Ishikawa (cell line): Measurements from ENCODE around the gene RIPOR1.

ENCODE experiments used
- CEBPB ChIP-seq: IDR thresholded peaks from 2 replicates; pipeline ENCODE4 v1.6.1; 2012
- CREB1 ChIP-seq: IDR thresholded peaks from 2 replicates; pipeline ENCODE4 v1.6.1; 2012; ENCODE audit warnings: low read depth
- EGR1 ChIP-seq: IDR thresholded peaks from 2 replicates; pipeline ENCODE4 v1.6.1; 2012
- EP300 ChIP-seq: IDR thresholded peaks from 2 replicates; pipeline ENCODE4 v1.6.1; 2012; ENCODE audit warnings: borderline replicate concordance
- FOXM1 ChIP-seq: IDR thresholded peaks from 2 replicates; pipeline ENCODE4 v1.6.1; 2012; ENCODE audit warnings: low read depth, borderline replicate concordance
- MAX ChIP-seq: IDR thresholded peaks from 2 replicates; pipeline ENCODE4 v1.6.1; 2012
- NFIC ChIP-seq: IDR thresholded peaks from 2 replicates; pipeline ENCODE4 v1.6.1; 2012
- RAD21 ChIP-seq: IDR thresholded peaks from 2 replicates; pipeline ENCODE4 v1.6.1; 2012; ENCODE audit warnings: low read depth
- REST ChIP-seq: IDR thresholded peaks from 2 replicates; pipeline ENCODE4 v1.6.1; 2012; ENCODE audit warnings: low read depth, mild to moderate bottlenecking
- TAF1 ChIP-seq: IDR thresholded peaks from 2 replicates; pipeline ENCODE4 v1.6.1; 2012; ENCODE audit warnings: low read depth, mild to moderate bottlenecking
- TCF12 ChIP-seq: IDR thresholded peaks from 2 replicates; pipeline ENCODE4 v1.6.1; 2012; ENCODE audit warnings: low read depth
- TEAD4 ChIP-seq: IDR thresholded peaks from 2 replicates; pipeline ENCODE4 v1.6.1; 2012
- USF1 ChIP-seq: IDR thresholded peaks from 2 replicates; pipeline ENCODE4 v1.6.1; 2012
- YY1 ChIP-seq: IDR thresholded peaks from 2 replicates; pipeline ENCODE4 v1.6.1; 2012; ENCODE audit warnings: low read depth
- ZBTB7A ChIP-seq: IDR thresholded peaks from 2 replicates; pipeline ENCODE4 v1.6.1; 2012; ENCODE audit warnings: low read depth

The RIPOR1 gene

DNA sequence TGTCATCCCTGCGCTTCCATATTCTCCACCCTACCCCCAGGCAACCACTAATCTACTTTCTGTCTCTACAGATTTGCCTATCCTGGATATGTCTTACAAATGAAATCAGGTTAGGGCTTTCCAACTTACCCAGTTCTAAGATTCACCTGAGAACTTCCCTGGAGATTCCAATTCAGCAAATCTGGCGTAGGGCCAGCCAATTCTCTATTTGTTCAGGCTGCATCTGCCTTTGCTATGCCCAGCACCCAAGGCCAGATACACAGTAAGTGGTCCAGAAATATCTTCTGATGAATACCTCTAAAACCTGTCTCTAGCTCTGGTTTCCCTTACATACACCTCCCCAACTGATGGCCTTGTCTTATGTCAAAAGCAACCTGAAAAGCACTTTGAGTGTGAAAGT, 23.3 kb downstream of the RIPOR1 start:
- TF ChIP-seq NFIC (peak; percentile 5; the same call in 1 of the 2 replicates), CREB1 (no peak)

- TF ChIP-seq MAX = no peak
- no peak for TF ChIP-seq EP300
- no peak for TF ChIP-seq YY1
- no peak for TF ChIP-seq TAF1
- no peak for TF ChIP-seq TCF12
- no peak for TF ChIP-seq USF1
- no peak for TF ChIP-seq CREB1
- TF ChIP-seq EGR1 = no peak
- TF ChIP-seq RAD21 = no peak
- no peak for TF ChIP-seq REST
- no peak for TF ChIP-seq TEAD4
- TF ChIP-seq CEBPB = no peak
- TF ChIP-seq ZBTB7A = no peak
- TF ChIP-seq NFIC = no peak
- no peak for TF ChIP-seq FOXM1
These were observed 23.8 kb downstream of the RIPOR1 start for GRCh38 chr16:67552476-67552875.

GRCh38 chr16:67555795-67556212, 27.2 kb downstream of the RIPOR1 start:
- TF ChIP-seq EGR1 = no peak
- TF ChIP-seq REST = no peak
- no peak for TF ChIP-seq NFIC
- TF ChIP-seq RAD21 = no peak
- no peak for TF ChIP-seq YY1
- no peak for TF ChIP-seq EP300
- TF ChIP-seq CREB1 = no peak
- TF ChIP-seq CEBPB = no peak
- no peak for TF ChIP-seq TCF12
- no peak for TF ChIP-seq FOXM1
- TF ChIP-seq TEAD4 = no peak
- TF ChIP-seq TAF1 = no peak
- TF ChIP-seq MAX = no peak

DNA sequence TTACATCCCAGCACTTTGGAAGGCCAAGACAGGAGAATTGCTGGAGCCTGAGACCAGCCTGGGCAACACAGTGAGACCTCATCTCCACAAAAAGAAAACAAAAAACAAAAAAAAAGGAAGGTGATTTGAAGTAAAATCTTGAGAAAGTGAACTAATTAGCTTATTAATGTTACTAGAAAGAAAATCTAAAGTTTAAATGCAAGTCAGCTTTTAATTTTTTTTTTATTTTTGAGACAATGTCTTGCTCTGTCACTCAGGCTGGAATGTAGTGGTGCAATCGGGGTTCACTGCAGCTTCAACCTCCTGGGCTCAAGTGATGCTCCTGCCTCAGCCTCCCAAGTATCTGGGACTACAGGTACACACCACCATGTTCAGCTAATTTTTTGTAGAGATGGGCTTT, 30.2 kb downstream of the RIPOR1 start:
- no peak for TF ChIP-seq NFIC

DNA sequence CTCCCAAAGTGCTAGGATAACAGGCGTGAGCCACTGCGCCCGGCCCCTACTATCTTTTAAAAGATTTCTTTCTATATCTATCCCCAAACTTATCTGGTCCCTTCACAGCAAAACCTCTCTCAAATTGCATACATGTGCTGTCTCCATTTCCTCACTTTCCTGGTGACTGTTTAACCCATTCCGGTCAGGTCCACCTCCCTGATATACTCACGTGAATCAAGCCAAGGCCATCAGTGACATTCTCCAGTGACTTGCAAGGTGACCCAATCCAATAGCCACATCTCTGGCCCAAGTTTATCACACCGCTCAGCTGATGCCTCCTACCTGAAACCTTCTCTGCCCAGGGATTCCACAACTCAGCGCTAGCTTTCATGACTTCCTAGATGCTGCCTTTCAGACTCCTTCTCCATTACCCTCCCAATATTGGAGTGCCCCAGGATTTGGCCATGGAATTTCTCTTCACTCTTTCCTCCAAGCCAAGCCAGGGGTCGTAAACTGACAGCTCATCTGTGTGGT, 32.3 kb downstream of the RIPOR1 start:
- TF ChIP-seq EGR1 (no peak), CEBPB (no peak), MAX (no peak)

DNA sequence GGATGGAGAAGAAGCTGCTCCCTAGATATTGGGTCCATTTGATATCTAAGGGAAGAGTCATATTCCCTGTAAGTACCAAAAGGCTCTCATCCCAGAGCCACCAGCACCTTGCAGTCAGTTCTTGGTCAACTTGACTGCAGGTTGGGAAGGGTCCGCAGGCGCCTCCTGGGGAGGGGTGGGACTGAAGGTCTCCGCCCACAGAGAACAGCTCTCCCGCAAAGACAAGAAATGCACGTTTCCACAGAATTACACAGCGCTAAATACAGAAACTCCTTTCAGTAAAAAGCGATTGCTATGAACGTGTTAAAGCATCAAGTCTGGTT, 32.8 kb downstream of the RIPOR1 start:
- TF ChIP-seq ZBTB7A = peak; percentile 54; the same call in 1 of the 2 replicates
- no peak for TF ChIP-seq REST
